C4-2B (cell line): ENCODE measurements around the gene CATSPER3.

ENCODE experiments used
- H3K27ac ChIP-seq: fragments of 450-650 bp; 2 replicates; pipeline ENCODE4 v1.5.1; 2017
- CTCF ChIP-seq: fragments of 450-650 bp; conservative IDR thresholded peaks from 2 replicates; pipeline ENCODE4 v1.5.1; 2017; ENCODE audit warnings: mild to moderate bottlenecking
- ZFX ChIP-seq: fragments of 450-650 bp; IDR thresholded peaks from 2 replicates; pipeline ENCODE4 v1.6.1; 2017

Gene CATSPER3

GRCh38 chr5:134937526-134937925 is 30.2 kb upstream of the CATSPER3 start:
- TF ChIP-seq CTCF = no peak
- TF ChIP-seq ZFX = no peak

DNA sequence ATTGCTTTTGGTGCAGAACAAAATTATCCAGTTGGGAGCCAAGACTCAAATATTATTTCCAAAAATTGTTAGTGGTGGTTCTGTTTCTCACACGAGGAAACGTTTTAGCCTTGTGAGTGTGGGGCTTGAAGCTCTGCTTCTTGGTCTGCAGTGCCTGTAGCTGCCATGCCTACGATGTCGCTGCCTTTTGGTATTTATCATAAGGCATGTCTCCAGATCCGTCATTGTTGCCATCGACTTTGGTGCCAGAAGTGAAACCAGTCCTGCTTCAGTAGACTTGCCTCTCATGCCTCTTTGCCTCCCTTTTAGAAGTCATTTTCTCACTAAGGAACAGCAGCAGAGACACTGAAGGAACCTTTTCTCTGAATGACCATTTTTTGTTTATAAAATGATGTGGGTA is 29.7 kb upstream of the CATSPER3 start:
- H3K27ac ChIP-seq = no peak overlapping the region

More at GRCh38 chr5:134937526-134937925, 30.2 kb upstream of the CATSPER3 start:
- no peak overlapping the region for H3K27ac ChIP-seq

DNA sequence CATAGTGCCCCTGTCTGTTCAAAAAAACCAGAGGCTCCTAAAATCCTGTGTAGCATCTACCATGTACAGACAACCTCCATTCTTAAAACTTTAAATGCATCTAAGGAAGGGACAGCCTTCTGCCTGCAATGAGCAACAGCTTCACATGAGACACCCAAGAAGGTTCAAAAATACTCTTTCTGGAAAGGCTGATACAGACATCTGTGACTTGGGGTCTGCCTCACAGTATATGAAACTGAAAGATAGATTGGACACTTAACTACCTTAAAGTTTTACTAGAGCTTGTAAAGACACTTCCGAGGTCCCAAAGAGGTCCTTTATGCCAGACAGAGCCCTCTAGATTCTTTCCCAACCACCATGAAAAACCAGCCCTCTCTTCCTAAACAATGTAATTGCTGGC is 28.2 kb upstream of the CATSPER3 start:
- no peak overlapping the region for H3K27ac ChIP-seq
- TF ChIP-seq CTCF = no peak

More for the DNA sequence above, 29.7 kb upstream of the CATSPER3 start:
- no peak for TF ChIP-seq CTCF
- no peak for TF ChIP-seq ZFX

DNA sequence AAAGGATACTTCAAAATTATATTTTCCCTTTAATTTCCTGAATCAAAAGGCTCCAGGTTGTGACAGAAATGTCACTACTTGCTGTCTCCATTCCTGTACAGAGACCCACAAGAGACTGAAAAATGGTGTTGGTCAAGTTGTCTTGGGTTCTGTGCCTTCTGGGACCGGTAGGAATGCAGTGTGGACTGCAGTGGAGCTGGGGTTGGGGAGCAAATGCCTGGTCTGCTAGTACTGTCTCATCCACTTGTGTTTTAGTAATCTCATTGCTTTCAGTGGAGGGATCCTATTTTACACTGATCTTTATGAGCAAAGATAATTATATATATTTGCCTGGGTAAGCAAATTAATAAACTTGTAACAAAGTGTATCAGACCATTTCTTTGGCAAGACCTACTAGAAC is 24.2 kb upstream of the CATSPER3 start:
- no peak overlapping the region for H3K27ac ChIP-seq
- TF ChIP-seq CTCF = no peak
- TF ChIP-seq ZFX = no peak

- H3K27ac ChIP-seq = no peak overlapping the region
- TF ChIP-seq ZFX = no peak
- TF ChIP-seq CTCF = no peak
Observed at GRCh38 chr5:134944630-134945029, 23.1 kb upstream of the CATSPER3 start.

DNA sequence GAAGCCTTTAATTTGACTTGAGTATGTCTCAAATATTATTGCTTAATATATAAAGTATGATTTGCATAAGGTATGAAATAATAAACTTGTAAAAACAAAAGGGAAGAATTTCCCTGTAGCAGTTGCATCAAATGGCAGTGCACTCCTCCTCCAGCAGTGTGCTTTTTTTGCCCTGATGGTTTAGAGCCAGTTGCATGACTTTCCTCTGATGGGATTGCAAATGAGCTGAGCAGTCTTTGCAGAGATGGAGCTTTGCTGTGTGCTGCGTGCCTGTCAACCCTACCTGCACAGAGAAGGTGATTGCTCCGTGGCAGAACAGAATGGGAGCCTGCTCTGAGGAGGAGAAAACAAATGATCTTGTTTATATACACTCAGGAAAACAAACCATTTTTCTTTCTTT is 22.7 kb upstream of the CATSPER3 start:
- no peak overlapping the region for H3K27ac ChIP-seq
- no peak for TF ChIP-seq CTCF
- TF ChIP-seq ZFX = no peak

DNA sequence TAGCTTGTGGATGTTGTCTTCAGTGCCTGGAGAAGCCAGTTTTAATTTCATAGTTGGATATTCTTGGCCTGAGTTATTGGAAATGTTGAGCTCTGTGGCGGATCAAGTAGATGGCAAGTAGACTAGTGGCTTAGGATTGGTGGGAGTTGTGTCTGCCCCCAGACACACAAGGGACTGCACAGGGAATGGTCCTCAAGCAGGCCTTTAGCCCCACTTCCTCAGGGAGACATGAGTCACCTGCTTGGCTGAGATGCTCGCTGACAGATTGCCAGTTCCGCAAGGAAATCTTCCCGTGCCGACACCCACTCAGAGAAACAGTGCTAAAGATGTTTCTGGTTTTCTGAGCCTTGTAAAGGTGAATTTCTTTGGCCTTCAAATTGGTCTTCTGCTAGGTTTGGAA is 18.8 kb upstream of the CATSPER3 start:
- TF ChIP-seq ZFX = no peak
- no peak for TF ChIP-seq CTCF
- no peak overlapping the region for H3K27ac ChIP-seq
